ENCODE measurements around the gene APP.

Gene APP

DNA sequence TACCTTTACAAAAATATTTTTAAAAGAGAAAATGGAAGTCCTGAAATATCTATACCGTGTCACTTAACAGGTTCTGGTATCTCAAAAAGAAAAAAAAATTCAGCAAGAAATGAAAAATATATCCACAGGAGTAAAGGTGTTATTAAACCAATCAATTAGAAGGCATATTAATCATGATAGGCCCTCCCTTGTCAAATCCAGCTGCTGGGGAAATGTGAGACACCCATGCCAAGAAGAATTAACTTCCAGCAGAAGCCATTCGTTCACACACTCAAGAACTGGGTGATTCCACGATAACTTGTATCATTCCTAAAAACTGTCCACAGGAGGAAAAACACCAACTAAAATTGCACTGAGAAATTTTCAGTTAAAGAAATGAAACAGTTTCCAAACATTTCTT lies 57.6 kb downstream of the APP start:
- TF ChIP-seq, protein P1, sequence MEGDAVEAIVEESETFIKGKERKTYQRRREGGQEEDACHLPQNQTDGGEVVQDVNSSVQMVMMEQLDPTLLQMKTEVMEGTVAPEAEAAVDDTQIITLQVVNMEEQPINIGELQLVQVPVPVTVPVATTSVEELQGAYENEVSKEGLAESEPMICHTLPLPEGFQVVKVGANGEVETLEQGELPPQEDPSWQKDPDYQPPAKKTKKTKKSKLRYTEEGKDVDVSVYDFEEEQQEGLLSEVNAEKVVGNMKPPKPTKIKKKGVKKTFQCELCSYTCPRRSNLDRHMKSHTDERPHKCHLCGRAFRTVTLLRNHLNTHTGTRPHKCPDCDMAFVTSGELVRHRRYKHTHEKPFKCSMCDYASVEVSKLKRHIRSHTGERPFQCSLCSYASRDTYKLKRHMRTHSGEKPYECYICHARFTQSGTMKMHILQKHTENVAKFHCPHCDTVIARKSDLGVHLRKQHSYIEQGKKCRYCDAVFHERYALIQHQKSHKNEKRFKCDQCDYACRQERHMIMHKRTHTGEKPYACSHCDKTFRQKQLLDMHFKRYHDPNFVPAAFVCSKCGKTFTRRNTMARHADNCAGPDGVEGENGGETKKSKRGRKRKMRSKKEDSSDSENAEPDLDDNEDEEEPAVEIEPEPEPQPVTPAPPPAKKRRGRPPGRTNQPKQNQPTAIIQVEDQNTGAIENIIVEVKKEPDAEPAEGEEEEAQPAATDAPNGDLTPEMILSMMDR (conservative IDR thresholded peaks at IDR 0.05) = no peak
- no peak overlapping the region for H3K27ac ChIP-seq

DNA sequence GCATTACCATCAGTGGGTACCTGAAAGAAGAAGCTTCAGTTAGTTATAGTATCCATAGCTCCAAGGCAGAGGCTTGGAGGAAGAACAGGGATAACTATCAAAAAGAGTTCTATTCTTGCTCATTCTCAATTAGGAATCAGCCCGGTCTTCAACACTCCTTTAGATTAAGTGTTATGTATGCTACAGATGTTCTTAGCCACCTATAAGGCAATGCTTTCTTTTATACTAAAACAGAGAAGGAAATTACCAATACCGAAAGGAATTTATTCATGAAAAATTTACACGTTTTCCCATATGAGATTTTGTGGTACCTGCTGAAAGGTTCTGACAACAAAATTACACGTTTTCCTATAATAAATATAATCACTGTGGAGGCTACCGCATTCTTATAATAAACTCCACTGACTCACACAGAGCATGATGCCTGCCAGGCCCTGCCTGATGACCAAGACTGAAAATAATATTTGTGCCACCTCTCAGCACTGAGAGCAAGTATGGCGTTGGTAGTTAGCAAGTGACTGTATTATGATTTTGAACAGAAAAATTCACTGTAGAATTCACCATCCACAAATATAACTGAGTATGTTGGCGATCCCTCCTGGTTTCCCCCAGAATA lies 58.3 kb downstream of the APP start:
- no peak overlapping the region for H3K27ac ChIP-seq
- TF ChIP-seq, protein P1 (conservative IDR thresholded peaks at IDR 0.05) = no peak

DNA sequence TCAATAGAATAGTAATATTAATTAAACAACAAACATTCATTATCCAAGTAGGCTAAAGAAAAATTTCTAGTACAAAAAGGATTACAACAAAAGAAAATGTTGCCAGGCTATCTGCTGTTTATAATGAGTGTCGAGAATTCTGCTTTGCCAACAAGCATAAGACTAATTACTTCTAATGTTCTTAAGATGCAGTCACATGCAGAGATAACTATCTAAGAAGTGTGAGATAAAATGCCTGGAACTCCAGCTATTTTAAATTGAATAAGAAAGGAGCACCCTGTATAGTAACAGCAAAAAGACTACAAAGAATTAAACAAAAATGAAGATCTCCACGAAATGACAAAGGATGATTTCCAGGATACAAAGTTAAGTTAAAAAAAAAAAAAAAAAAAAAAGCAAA lies 59.9 kb downstream of the APP start:
- H3K27ac ChIP-seq = no peak overlapping the region
- TF ChIP-seq, protein P1 (conservative IDR thresholded peaks at IDR 0.05) = no peak

DNA sequence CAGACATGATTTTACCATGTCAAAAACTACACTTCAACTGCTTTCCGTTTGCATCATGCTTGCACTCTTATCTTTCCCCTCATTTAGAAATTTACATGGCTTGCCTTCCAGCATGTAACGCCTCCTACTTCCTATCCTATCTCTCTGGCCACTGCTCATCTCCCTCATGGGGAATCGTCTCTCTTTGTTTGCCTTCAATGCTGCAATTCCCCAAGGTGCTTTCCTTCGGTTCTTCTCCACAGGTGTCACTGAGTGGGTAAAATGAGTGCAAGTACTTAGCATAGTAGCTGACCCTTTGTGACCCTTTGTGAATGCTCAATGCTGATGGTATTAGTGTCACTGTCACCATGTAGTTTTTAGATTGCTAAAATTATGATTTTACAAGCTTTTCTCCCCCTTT lies 63.1 kb downstream of the APP start:
- TF ChIP-seq, protein P1 (conservative IDR thresholded peaks at IDR 0.05) = no peak
- H3K27ac ChIP-seq = no peak overlapping the region

DNA sequence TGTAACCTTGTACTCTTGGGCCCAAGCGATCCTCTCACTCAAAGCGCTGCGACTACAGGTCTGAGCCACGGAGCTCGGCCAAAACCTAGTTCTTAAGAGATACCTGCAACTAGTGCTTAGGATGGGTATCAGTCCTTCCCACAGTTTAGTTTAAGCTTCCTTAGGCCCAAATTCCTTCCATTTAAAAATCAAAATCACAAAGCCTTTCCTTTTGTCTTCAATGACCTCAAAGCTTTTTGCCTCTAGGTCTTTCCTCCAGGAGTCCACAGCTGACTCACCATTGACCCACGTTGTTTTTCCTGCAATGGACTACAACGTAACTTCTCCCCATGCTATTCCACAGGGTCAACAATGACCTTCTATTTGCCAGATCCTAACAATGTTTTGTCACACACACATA lies 64.0 kb downstream of the APP start:
- H3K27ac ChIP-seq = no peak overlapping the region
- TF ChIP-seq, protein P1 (conservative IDR thresholded peaks at IDR 0.05) = no peak

DNA sequence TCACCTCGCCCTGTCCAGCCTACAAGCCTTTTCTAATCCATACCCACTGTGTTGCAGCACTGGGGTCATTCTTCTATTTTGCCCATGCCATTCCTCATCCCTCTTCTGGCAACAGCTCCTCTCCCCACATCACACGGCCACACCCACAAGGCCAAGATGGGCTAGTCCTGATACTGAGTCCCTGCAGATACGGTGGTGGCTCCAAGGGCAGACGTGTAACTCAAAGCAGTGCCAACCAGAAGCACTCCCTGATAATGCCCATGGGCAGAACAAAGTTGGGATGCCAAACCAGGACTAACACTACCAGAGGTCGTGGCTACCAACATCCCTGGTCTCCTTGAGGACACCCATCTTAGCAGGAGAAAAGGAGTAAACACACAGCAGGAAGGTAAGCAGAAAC lies 64.8 kb downstream of the APP start:
- TF ChIP-seq, protein P1 (conservative IDR thresholded peaks at IDR 0.05) = no peak
- H3K27ac ChIP-seq = no peak overlapping the region

DNA sequence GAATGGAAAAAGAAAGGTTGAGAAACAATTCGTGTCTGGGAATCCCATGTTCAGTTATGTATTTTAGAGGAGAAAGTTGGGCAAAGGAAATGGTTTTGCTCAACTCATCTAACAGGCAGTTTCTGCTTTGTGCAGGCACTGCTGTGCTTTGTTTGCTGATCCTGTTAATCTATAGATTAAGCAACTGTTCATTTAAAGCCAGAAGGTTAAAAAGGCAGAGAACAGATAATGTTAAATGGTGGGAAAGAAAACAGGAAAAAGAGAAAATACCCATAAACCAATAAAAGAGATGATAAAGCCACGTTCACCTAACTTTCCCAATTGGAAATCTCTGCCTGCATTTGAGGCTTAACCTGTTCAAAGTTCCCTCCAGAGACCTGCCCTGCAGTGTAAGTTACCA lies 70.0 kb downstream of the APP start:
- TF ChIP-seq, protein P1 (conservative IDR thresholded peaks at IDR 0.05) = no peak
- no peak overlapping the region for H3K27ac ChIP-seq

All from VCaP (cell line).